A172 (cell line): ENCODE measurements around the gene MYOC. TPM values are rescaled to one million over a fixed set of nuclear protein-coding genes. Genes with fewer than 3 reads are reported as not detected.
"Not testable (repeated sequence)": the region's sequence is repeated elsewhere in the genome, so short reads cannot be mapped to it uniquely, and the experiment has no call there.

ENCODE experiments used
- DNase-seq: peaks from one replicate; pipeline ENCODE4 v3.0.0-alpha.2; 2015; ENCODE audit warnings: low spot score
- total RNA-seq: library from RNA; depleted of rRNA; stranded (reverse); fragments of >200 nt; shearing (Covaris generic); gene quantifications from 2 replicates; pipeline ENCODE4 v1.2.3, GENCODE V29; 2014

Gene MYOC
- total RNA-seq, 1 experiment from 2014 or later, result not detected

DNA sequence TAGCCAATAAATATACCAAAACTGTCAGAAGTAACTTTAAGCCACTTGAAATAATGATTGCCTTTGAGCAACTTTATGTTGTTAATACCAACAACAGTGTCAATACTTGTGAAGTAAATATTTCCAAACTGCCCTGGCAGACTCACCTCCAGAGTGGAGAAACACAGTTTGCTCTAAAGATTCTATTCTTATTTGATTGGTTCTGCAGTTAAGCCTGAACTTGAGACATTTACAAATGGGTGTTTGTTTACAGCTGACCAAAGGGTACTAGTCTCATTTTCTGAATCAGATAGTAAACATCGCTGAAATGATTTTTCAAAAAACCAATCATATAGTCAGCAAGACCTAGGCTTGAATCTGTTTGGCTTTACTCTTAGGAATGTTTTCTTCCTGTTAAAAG lies 1.3 kb upstream of the MYOC start:
- DNase-seq, result no peak

DNA sequence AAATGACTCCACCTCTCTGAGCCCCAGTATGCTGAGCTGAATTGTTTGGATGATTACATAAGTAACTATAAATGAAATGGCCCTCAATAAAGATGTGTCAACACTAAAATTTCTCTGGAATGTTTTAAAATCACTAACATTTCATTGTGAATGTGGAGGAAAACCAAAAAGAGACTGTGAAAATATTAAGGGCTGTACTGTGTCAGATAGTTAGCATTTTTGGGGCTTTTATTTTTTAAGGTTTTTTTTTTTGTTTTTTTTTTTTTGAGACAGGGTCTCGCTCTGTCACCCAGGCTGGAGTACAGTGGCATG lies 6.3 kb downstream of the MYOC start:
- DNase-seq, result no peak

- DNase-seq, result no peak
Observed at GRCh38 chr1:171645553-171646248, 6.8 kb downstream of the MYOC start.

DNA sequence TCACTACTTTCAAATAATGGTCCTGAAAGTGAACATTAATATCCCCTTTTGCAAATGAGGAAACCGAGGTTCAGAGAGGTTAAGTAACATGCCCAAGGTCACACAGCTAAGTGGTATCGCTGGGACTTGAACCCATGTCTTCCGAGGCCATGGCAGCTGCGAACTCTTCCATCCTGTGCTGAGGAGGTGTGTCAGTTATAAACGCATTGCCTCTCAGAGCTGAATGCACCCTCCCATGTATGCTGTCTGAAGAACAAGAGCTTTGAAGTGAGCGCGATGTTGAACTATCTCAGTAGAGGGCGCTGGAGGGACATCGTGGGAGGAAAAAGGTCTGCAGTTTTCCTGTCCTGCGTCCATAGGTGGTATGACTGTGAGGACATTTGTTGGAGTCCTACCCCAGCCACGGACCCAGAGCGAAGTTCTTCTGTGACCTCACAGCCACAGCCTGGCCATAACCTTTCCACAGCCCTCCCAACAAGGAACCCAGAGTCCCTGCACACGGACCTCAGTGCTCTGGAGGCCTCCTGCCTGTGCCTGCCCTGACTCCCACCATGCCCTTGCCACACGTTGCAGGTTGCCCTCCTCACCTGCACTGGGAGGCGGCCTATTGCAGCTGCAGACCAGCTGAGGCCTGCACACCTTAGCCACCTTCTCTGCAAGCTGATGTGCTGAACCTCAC lies 7.5 kb downstream of the MYOC start:
- peak; percentile 90 for DNase-seq

DNA sequence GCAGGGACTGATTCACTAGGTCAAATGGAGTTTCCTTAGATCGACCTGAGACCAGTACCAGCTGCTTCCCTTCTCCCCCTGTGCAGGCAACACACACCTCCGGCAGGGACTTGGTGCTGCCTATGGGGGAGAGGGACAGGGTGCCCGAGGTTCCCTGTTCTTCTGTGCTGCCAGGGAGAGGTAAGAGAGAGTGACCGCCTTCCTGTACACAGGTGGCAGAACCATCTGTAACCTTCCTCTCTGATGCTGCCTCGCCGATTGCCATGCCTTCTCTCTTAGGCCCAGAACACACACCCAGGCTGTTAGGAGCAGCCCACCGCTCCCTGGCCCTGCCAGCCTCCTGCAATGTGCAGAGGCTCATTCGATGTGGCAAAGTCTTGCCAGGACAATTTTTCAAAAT lies 9.3 kb downstream of the MYOC start:
- no peak for DNase-seq

GRCh38 chr1:171642197-171642596 lies 10.3 kb downstream of the MYOC start:
- DNase-seq, result no peak

- DNase-seq, result no peak
Observed at GRCh38 chr1:171641076-171641864, 11.2 kb downstream of the MYOC start.

- DNase-seq, result no peak
Observed at GRCh38 chr1:171640225-171640624, 12.3 kb downstream of the MYOC start.

DNA sequence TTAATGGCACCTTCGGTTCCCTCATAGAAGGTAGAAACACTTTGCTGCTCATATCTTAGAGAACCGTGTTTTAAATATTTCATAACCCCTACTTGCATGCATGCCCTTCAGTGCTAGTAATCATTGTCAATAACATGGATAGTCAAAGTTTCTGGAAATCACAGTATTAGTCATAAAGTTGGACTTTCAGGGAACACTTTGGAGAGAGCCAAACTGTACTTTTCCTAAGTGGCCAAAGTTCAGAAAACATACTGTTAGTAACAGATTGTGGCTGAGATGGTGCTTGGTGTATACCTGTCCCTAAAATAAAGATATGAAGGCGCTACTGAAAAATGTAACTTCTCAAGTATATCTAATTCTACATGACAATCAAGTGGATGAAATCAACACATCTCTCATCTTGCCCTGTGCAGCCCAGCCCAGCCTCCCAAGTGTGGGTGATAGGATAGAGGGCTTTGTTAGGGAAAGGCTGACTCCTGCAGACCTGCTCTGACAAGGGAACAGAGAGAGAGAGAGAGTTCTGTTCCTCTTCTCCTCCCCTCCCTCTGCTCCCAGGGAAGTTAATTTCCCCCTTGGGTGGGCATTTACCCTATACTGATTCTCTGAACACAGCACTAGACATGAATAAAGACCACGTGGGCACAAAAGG lies 14.4 kb downstream of the MYOC start:
- DNase-seq, result no peak

GRCh38 chr1:171636141-171636540 lies 16.3 kb downstream of the MYOC start:
- peak; percentile 23 for DNase-seq

GRCh38 chr1:171635661-171636060 lies 16.8 kb downstream of the MYOC start:
- no peak for DNase-seq

- DNase-seq, result no peak
Observed at GRCh38 chr1:171628225-171628624, 24.3 kb downstream of the MYOC start.

GRCh38 chr1:171627020-171627419 lies 25.5 kb downstream of the MYOC start:
- DNase-seq, result no peak

DNA sequence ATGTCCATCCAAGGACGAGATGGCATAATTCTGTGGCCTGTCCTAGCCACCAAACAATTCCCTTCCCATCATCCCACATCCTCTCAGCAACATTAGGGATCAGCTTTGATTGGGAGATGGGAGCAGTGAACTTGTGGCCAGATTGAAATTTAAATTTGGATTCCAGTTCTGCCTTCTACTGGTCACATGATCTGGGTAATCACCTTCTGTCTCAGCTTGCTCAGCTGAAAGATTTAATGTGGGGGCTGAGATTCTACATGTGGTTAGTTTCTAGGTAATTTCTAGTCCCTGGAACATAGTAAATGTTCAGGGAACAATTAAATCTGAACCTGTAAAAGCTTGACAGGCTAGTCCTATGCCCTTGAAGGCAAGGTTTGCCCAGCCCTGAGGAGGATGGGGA lies 27.3 kb downstream of the MYOC start:
- DNase-seq, result no peak

GRCh38 chr1:171623651-171624331 lies 28.7 kb downstream of the MYOC start:
- no peak for DNase-seq

- DNase-seq, result no peak
Observed at GRCh38 chr1:171622152-171622462, 30.4 kb downstream of the MYOC start, which contains the start of gene MYOCOS. TSS of gene MYOCOS (plus strand) at chr1:171622243. CDS start at chr1:171623884, 1,641 bp downstream.

GRCh38 chr1:171616586-171616985 lies 35.9 kb downstream of the MYOC start:
- no peak for DNase-seq

DNA sequence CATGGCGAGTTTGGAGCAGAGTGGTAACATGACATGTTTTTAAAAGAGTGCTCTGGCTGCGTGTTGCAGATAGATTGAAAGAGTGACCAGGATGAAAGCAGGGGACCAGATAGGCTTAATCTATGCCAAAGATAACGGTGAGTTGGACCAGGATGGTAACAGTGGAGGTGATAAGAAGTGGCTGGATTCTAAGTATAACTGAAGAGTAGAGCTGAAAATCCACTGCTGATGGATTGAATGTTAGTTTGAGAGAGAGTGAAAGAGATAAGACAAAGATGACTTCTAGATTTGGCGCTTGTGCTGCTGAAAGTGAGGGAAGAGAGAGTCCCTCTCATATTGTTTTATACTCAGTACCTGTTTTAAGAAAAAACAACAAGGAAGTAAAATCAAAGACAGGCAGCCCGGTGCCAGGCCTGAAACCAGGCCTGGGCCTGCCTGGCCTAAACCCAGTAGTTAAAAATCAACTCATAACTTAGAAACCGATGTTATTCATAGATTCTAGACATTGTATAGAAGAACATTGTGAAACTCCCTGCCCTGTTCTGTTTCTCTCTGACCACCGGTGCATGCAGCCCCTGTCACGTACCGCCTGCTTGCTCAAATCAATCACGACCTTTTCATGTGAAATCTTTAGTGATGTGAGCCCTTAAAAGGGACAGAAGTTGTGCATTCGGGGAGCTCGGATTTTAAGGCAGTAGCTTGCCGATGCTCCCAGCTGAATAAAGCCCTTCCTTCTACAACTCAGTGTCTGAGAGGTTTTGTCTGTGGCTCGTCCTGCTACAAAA lies 37.2 kb downstream of the MYOC start:
- not testable (repeated sequence) for DNase-seq

GRCh38 chr1:171613282-171613681 lies 39.2 kb downstream of the MYOC start:
- no peak for DNase-seq

GRCh38 chr1:171611306-171611705 lies 41.2 kb downstream of the MYOC start:
- no peak for DNase-seq

- no peak for DNase-seq
Observed at GRCh38 chr1:171610385-171610784, 42.1 kb downstream of the MYOC start.
